ENCODE results near the gene ADAM33. TPM values are rescaled to one million over a fixed set of nuclear protein-coding genes. Genes with fewer than 3 reads are reported as not detected.

The ADAM33 gene
- total RNA-seq, 1 experiment from 2014 or later: 0.11 TPM

DNA sequence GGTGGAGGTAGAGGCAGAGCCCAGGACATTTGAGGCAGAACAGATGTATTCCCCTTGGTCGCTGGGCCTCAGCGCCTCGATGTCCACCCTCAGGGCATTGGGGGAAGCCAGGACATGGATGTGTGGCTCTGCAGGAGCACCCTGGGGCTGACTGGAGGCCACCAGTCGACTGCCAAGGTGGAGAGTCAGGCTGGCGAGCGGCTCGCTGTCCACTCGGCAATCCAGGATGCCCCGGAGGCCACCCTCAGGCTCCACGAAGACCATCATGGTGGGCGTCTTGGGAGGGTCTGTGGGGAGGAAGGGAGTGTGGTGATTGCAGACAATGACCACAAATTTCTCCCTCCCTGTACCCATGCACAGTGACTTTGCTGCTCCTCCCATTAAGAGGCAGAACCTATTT lies 8.2 kb upstream of the ADAM33 start:
- ATAC-seq (no peak), DNase-seq (no peak)
- no peak overlapping the region for H3K27ac ChIP-seq (ENCODE audit: low read length)
- no peaks in the 10 kb centered on the region for H3K36me3 ChIP-seq (ENCODE audit: low read depth, low read length)
- no peaks in the 10 kb centered on the region for H3K9me3 ChIP-seq (ENCODE audit: low read length)
- H3K4me2 ChIP-seq (ENCODE audit: low read length): no peak overlapping the region
- H3K4me3 ChIP-seq (ENCODE audit: low read length): no peak overlapping the region
- TF ChIP-seq CTCF (conservative IDR thresholded peaks at IDR 0.05; ENCODE audit: low read depth, low read length) (no peak), EZH2 (IDR thresholded peaks at IDR 0.05; ENCODE audit: low read length, unreplicated experiment) (no peak), EZH2phosphoT487 (IDR thresholded peaks at IDR 0.05; ENCODE audit: borderline replicate concordance, low read length) (no peak)
- no peaks in the 10 kb centered on the region for H3F3A ChIP-seq (ENCODE audit: low read length, unreplicated experiment)
- intact Hi-C loops (cut with micrococcal nuclease): no loop called here
- no TSS peak for BruUV-seq (replicated peaks)
- CTCF ChIA-PET: no interaction called here
- POLR2A ChIA-PET (ENCODE audit: unreplicated experiment): no interaction called here
- H4K20me1 ChIP-seq (ENCODE audit: low read length): no peaks in the 10 kb centered on the region
- H3K79me2 ChIP-seq (ENCODE audit: low read length): no peaks in the 10 kb centered on the region
- no peaks in the 10 kb centered on the region for H3K27me3 ChIP-seq (ENCODE audit: low read length)
- H3K4me1 ChIP-seq (ENCODE audit: insufficient read depth, low read length): peaks cover 10% of the 10 kb centered on the region
- no peak overlapping the region for H3K9ac ChIP-seq (ENCODE audit: low read length)
- no peaks in the 10 kb centered on the region for H3K9me2 ChIP-seq (replicated peaks; ENCODE audit: low read length)
- no peak overlapping the region for H2AFZ ChIP-seq (ENCODE audit: low read length)

DNA sequence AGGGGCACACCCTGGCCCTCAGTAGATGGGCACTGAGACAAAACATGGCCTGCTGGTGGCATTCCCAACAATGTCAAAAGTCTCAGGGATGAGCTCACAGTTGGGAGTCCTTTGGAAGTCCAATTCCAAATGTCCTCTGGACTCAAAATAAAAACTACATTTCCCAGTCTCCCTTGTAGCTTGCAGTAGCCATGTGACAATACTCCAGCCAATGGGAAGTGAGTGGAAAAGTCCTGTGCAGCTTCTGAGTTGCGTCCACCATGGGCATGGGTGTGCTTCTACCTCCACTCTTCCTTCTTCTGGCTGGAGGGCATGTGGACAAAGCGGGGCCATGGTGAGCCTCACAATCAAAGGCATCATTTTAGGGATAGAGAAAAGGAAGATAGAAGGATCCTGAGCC lies 5.8 kb upstream of the ADAM33 start:
- no peak overlapping the region for H3K27ac ChIP-seq (ENCODE audit: low read length)
- no TSS peak for BruUV-seq (replicated peaks)
- no peak overlapping the region for H2AFZ ChIP-seq (ENCODE audit: low read length)
- CTCF ChIA-PET: interaction anchor here (1.1 kb wide), 1 partner anchor 23 kb away, joined by 3 read pairs; no protein-coding TSS in a partner anchor
- H4K20me1 ChIP-seq (ENCODE audit: low read length): no peaks in the 10 kb centered on the region
- H3K36me3 ChIP-seq (ENCODE audit: low read depth, low read length): no peaks in the 10 kb centered on the region
- no peak overlapping the region for H3K4me3 ChIP-seq (ENCODE audit: low read length)
- H3K4me1 ChIP-seq (ENCODE audit: insufficient read depth, low read length): peaks cover 10% of the 10 kb centered on the region
- DNase-seq: peak; percentile 35
- TF ChIP-seq EZH2 (IDR thresholded peaks at IDR 0.05; ENCODE audit: low read length, unreplicated experiment) (no peak), CTCF (conservative IDR thresholded peaks at IDR 0.05; ENCODE audit: low read depth, low read length) (no peak), EZH2phosphoT487 (IDR thresholded peaks at IDR 0.05; ENCODE audit: borderline replicate concordance, low read length) (no peak)
- H3K9me2 ChIP-seq (replicated peaks; ENCODE audit: low read length): no peaks in the 10 kb centered on the region
- intact Hi-C loops (cut with micrococcal nuclease): no loop called here
- no peaks in the 10 kb centered on the region for H3K79me2 ChIP-seq (ENCODE audit: low read length)
- H3K4me2 ChIP-seq (ENCODE audit: low read length): no peak overlapping the region
- no peaks in the 10 kb centered on the region for H3K9me3 ChIP-seq (ENCODE audit: low read length)
- H3F3A ChIP-seq (ENCODE audit: low read length, unreplicated experiment): no peaks in the 10 kb centered on the region
- H3K9ac ChIP-seq (ENCODE audit: low read length): no peak overlapping the region
- no peaks in the 10 kb centered on the region for H3K27me3 ChIP-seq (ENCODE audit: low read length)
- POLR2A ChIA-PET (ENCODE audit: unreplicated experiment): no interaction called here
- ATAC-seq: peak; percentile 36; the same call in 1 of the 2 replicates

GRCh38 chr20:3686867-3687321 lies 5.1 kb upstream of the ADAM33 start:
- TF ChIP-seq EZH2phosphoT487 (IDR thresholded peaks at IDR 0.05; ENCODE audit: borderline replicate concordance, low read length) (no peak), EZH2 (IDR thresholded peaks at IDR 0.05; ENCODE audit: low read length, unreplicated experiment) (no peak), CTCF (conservative IDR thresholded peaks at IDR 0.05; ENCODE audit: low read depth, low read length) (no peak; the same call in 1 of the 2 replicates)
- Histone ChIP-seq H3K4me2 (ENCODE audit: low read length) (peak overlapping the region; percentile 19; the same call in 1 of the 2 replicates), H3K79me2 (ENCODE audit: low read length) (no peaks in the 10 kb centered on the region), H3K4me1 (ENCODE audit: insufficient read depth, low read length) (peaks cover 10% of the 10 kb centered on the region), H3K27ac (ENCODE audit: low read length) (no peak overlapping the region), H2AFZ (ENCODE audit: low read length) (peak overlapping the region; percentile 32; the same call in 1 of the 2 replicates), H4K20me1 (ENCODE audit: low read length) (no peaks in the 10 kb centered on the region), H3K27me3 (ENCODE audit: low read length) (no peaks in the 10 kb centered on the region), H3K9me3 (ENCODE audit: low read length) (no peaks in the 10 kb centered on the region), H3F3A (ENCODE audit: low read length, unreplicated experiment) (no peaks in the 10 kb centered on the region), H3K9ac (ENCODE audit: low read length) (no peak overlapping the region), H3K36me3 (ENCODE audit: low read depth, low read length) (no peaks in the 10 kb centered on the region), H3K9me2 (replicated peaks; ENCODE audit: low read length) (no peaks in the 10 kb centered on the region), H3K4me3 (ENCODE audit: low read length) (no peak overlapping the region)
- peak; percentile 72 for DNase-seq
- CTCF ChIA-PET: interaction anchor here (1.1 kb wide), 1 partner anchor 23 kb away, joined by 3 read pairs; no protein-coding TSS in a partner anchor
- BruUV-seq (replicated peaks): no TSS peak
- peak; percentile 84 for ATAC-seq
- intact Hi-C loops (cut with micrococcal nuclease): no loop called here
- POLR2A ChIA-PET (ENCODE audit: unreplicated experiment): interaction anchor here (0.6 kb wide), 1 partner anchor 320 kb away, joined by 3 read pairs; no protein-coding TSS in a partner anchor

All from PC-3 (cell line).